GM18861 (cell line): ENCODE data around the gene NEK7.
A peak's percentile ranks its signal among the peaks of the same experiment; 100 is the strongest.
"Not testable (repeated sequence)": the region's sequence is repeated elsewhere in the genome, so short reads cannot be mapped to it uniquely, and the experiment has no call there.

Experiments used
- ATAC-seq: cut with Tn5 transposase; IDR thresholded peaks from one replicate; pipeline ENCODE4 v1.9.1; 2021; ENCODE audit not compliant: unreplicated experiment

Gene NEK7

GRCh38 chr1:198278943-198279342 lies 122.1 kb downstream of the NEK7 start:
- no peak for ATAC-seq

- no peak for ATAC-seq
Measured at GRCh38 chr1:198280080-198280479, 123.3 kb downstream of the NEK7 start.

- no peak for ATAC-seq
Measured at GRCh38 chr1:198281911-198282310, 125.1 kb downstream of the NEK7 start.

GRCh38 chr1:198283222-198283621 lies 126.4 kb downstream of the NEK7 start:
- ATAC-seq, result no peak

- no peak for ATAC-seq
Measured at GRCh38 chr1:198287916-198288315, 131.1 kb downstream of the NEK7 start.

GRCh38 chr1:198290089-198290683 lies 133.4 kb downstream of the NEK7 start:
- ATAC-seq, result no peak

GRCh38 chr1:198291036-198291435 lies 134.2 kb downstream of the NEK7 start:
- ATAC-seq, result no peak

GRCh38 chr1:198291924-198292323 lies 135.1 kb downstream of the NEK7 start:
- ATAC-seq, result no peak

- ATAC-seq, result no peak
Measured at GRCh38 chr1:198295225-198295624, 138.4 kb downstream of the NEK7 start.

- no peak for ATAC-seq
Measured at GRCh38 chr1:198295971-198296370, 139.2 kb downstream of the NEK7 start.

- ATAC-seq, result no peak
Measured at GRCh38 chr1:198297281-198297680, 140.5 kb downstream of the NEK7 start.

- ATAC-seq, result no peak
Measured at GRCh38 chr1:198298640-198299039, 141.8 kb downstream of the NEK7 start.

GRCh38 chr1:198300451-198300850 lies 143.7 kb downstream of the NEK7 start:
- ATAC-seq, result no peak

GRCh38 chr1:198304431-198304830 lies 147.6 kb downstream of the NEK7 start:
- ATAC-seq, result no peak

GRCh38 chr1:198314817-198315216 lies 158.0 kb downstream of the NEK7 start:
- ATAC-seq, result not testable (repeated sequence)

- not testable (repeated sequence) for ATAC-seq
Measured at GRCh38 chr1:198315331-198315730, 158.5 kb downstream of the NEK7 start.

- ATAC-seq, result no peak
Measured at GRCh38 chr1:198316546-198317100, 159.8 kb downstream of the NEK7 start.

- ATAC-seq, result peak; percentile 79
Measured at GRCh38 chr1:198318085-198318484, 161.3 kb downstream of the NEK7 start.

- ATAC-seq, result no peak
Measured at GRCh38 chr1:198320759-198321158, 164.0 kb downstream of the NEK7 start.

- no peak for ATAC-seq
Measured at GRCh38 chr1:198326232-198326631, 169.4 kb downstream of the NEK7 start.

GRCh38 chr1:198326915-198327314 lies 170.1 kb downstream of the NEK7 start:
- ATAC-seq, result no peak

GRCh38 chr1:198328458-198329032 lies 171.7 kb downstream of the NEK7 start:
- ATAC-seq, result no peak
